HG03439 (cell line): ENCODE measurements around the gene MCU.
"Not testable (repeated sequence)": the region's sequence is repeated elsewhere in the genome, so short reads cannot be mapped to it uniquely, and the experiment has no call there.

Experiments used
- ATAC-seq: cut with Tn5 transposase; IDR thresholded peaks from one replicate; pipeline ENCODE4 v1.9.1; 2021; ENCODE audit warnings: mild to moderate bottlenecking, moderate library complexity; ENCODE audit not compliant: unreplicated experiment

The MCU gene

GRCh38 chr10:72691863-72692743 is at the start of gene MCU:
Gene MCU, plus strand, starts transcription at chr10:72692143. Its CDS starts 9 bp downstream, at chr10:72692152.
- peak; percentile 93 for ATAC-seq

- no peak for ATAC-seq
Observed at GRCh38 chr10:72642318-72642717, 49.6 kb upstream of the MCU start.

GRCh38 chr10:72645263-72645858 is 46.6 kb upstream of the MCU start:
- no peak for ATAC-seq

GRCh38 chr10:72646971-72647370 is 45.0 kb upstream of the MCU start:
- ATAC-seq: not testable (repeated sequence)

GRCh38 chr10:72648301-72648700 is 43.6 kb upstream of the MCU start:
- ATAC-seq: no peak

- no peak for ATAC-seq
Observed at GRCh38 chr10:72649291-72649690, 42.7 kb upstream of the MCU start.

GRCh38 chr10:72653383-72654096 is 38.4 kb upstream of the MCU start:
- no peak for ATAC-seq

- no peak for ATAC-seq
Observed at GRCh38 chr10:72654720-72655119, 37.2 kb upstream of the MCU start.

- ATAC-seq: no peak
Observed at GRCh38 chr10:72658696-72659400, 33.1 kb upstream of the MCU start.

- no peak for ATAC-seq
Observed at GRCh38 chr10:72659694-72660093, 32.2 kb upstream of the MCU start.

- ATAC-seq: no peak
Observed at GRCh38 chr10:72660220-72660619, 31.7 kb upstream of the MCU start.

GRCh38 chr10:72661431-72661830 is 30.5 kb upstream of the MCU start:
- no peak for ATAC-seq

- no peak for ATAC-seq
Observed at GRCh38 chr10:72663971-72664370, 28.0 kb upstream of the MCU start.

GRCh38 chr10:72665925-72666324 is 26.0 kb upstream of the MCU start:
- ATAC-seq: no peak

GRCh38 chr10:72667207-72667864 is 24.6 kb upstream of the MCU start:
- no peak for ATAC-seq

- no peak for ATAC-seq
Observed at GRCh38 chr10:72673280-72673679, 18.7 kb upstream of the MCU start.

- ATAC-seq: not testable (repeated sequence)
Observed at GRCh38 chr10:72674174-72674573, 17.8 kb upstream of the MCU start.

GRCh38 chr10:72679838-72680241 is 12.1 kb upstream of the MCU start:
- ATAC-seq: no peak

- no peak for ATAC-seq
Observed at GRCh38 chr10:72682638-72683037, 9.3 kb upstream of the MCU start.

GRCh38 chr10:72685264-72685921 is 6.5 kb upstream of the MCU start:
- no peak for ATAC-seq
